Peyer's patch (tissue), 4 donors: Measurements from ENCODE around the gene CTDSPL.

Experiments
- CTCF ChIP-seq, 6 experiments: fragments of 450-650 bp in 4 of 6; fragments of 200-600 bp in 2 of 6; sonication (generic) in 1 of 6; IDR thresholded peaks; one replicate each; pipeline ENCODE4 v1.5.1; 2017 to 2019; ENCODE audit warnings: antibody characterized with exemption in 6 of 6, mild to moderate bottlenecking in 3 of 6, moderate library complexity in 1 of 6
- POLR2A ChIP-seq, 2 donors: fragments of 450-650 bp; IDR thresholded peaks; one replicate each; pipeline ENCODE4 v1.5.1; 2017; ENCODE audit warnings: antibody characterized with exemption in 2 of 2, mild to moderate bottlenecking in 2 of 2, moderate library complexity in 2 of 2

- TF ChIP-seq POLR2A (IDR thresholded peaks at IDR 0.05) (no peak), CTCF (IDR thresholded peaks at IDR 0.05) (no peak)
Observed at GRCh38 chr3:37820286-37820685, 41.4 kb upstream of the CTDSPL start.
